Measurements from ENCODE around the gene OR11L1. TPM values are rescaled to one million over a fixed set of nuclear protein-coding genes. Genes with fewer than 3 reads are reported as not detected.

The OR11L1 gene
- total RNA-seq (2014; rRNA removed; shearing (Covaris generic)) (not detected in 2 replicates), total RNA-seq (2022) (not detected in 2 replicates), Bru-seq, nascent RNA (not detected), BruChase-seq, experiment 1, labeled RNA remaining after a 6-hour chase (not detected), BruChase-seq, experiment 2, labeled RNA remaining after a 2-hour chase (not detected)
- long read RNA-seq: 0 reads

- no peaks in the 10 kb centered on the region for H3K36me3 ChIP-seq (ENCODE audit: insufficient read depth, low read length)
- no peak within 1 kb of the TSS for H3K27ac ChIP-seq (ENCODE audit: low read depth, low read length, poor library complexity, severe bottlenecking)
- intact Hi-C loops (cut with micrococcal nuclease; ENCODE audit: unreplicated experiment): no loop called here
- H3K9me2 ChIP-seq (ENCODE audit: insufficient read depth, low read length): no peaks in the 10 kb centered on the region
- POLR2A ChIA-PET: no interaction called here
- BruUV-seq (replicated peaks): no TSS peak
- TF ChIP-seq, protein P1, sequence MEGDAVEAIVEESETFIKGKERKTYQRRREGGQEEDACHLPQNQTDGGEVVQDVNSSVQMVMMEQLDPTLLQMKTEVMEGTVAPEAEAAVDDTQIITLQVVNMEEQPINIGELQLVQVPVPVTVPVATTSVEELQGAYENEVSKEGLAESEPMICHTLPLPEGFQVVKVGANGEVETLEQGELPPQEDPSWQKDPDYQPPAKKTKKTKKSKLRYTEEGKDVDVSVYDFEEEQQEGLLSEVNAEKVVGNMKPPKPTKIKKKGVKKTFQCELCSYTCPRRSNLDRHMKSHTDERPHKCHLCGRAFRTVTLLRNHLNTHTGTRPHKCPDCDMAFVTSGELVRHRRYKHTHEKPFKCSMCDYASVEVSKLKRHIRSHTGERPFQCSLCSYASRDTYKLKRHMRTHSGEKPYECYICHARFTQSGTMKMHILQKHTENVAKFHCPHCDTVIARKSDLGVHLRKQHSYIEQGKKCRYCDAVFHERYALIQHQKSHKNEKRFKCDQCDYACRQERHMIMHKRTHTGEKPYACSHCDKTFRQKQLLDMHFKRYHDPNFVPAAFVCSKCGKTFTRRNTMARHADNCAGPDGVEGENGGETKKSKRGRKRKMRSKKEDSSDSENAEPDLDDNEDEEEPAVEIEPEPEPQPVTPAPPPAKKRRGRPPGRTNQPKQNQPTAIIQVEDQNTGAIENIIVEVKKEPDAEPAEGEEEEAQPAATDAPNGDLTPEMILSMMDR (conservative IDR thresholded peaks at IDR 0.05; ENCODE audit: low read length): no peak
- TF ChIP-seq EZH2phosphoT487 (IDR thresholded peaks at IDR 0.05; ENCODE audit: borderline replicate concordance, low read depth, low read length): no peak
- H4K20me1 ChIP-seq (ENCODE audit: insufficient read depth, low read length): no peaks in the 10 kb centered on the region
- H3K4me1 ChIP-seq (ENCODE audit: insufficient read depth, low read length, poor library complexity, severe bottlenecking): no peaks in the 10 kb centered on the region
- H3K9me3 ChIP-seq (ENCODE audit: low read length): no peaks in the 10 kb centered on the region
- no peaks in the 10 kb centered on the region for H3K79me2 ChIP-seq (ENCODE audit: insufficient read depth, low read depth, low read length)
- CTCF ChIA-PET (ENCODE audit: unreplicated experiment): no interaction called here
- no peak within 1 kb of the TSS for H3K4me2 ChIP-seq (ENCODE audit: low read length)
- no peak for DNase-seq (ENCODE audit: low spot score)
- no peak within 1 kb of the TSS for H3K4me3 ChIP-seq (ENCODE audit: low read depth, low read length, poor library complexity, severe bottlenecking)
- H2AFZ ChIP-seq (ENCODE audit: low read length): no peak within 1 kb of the TSS
Measured at GRCh38 chr1:247841796-247842195, at the start of gene OR11L1. Gene OR11L1, minus strand, starts transcription at chr1:247841896. Its CDS starts 0 bp downstream, at chr1:247841896.

DNA sequence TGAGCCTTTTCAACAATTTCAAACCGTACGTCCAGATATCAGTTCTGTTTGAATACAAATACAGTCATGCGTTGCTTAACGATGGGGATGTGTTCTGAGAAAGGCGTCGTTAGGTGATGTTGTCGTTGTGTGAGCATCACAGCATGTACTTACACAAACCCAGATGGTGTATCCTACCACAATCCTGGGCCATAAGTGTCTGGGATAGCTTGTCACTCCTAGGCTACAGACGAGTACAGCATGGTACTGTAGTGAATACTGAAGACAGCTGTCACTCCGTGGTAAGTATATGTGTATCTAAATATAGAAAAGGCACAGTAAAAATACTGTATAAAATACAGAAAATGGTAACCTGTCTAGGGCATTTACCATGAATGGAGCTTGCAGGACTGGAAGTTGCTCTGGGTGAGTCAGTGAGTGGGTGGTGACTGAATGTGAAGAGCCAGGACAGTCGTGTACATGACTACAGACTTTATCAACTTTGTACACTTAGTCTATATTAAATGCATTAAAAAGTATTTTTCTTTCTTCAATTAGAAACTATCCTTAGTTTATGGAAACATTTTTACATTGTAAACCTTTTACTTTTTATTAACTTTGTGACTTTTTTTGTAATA lies 43.2 kb upstream of the OR11L1 start:
- H3K9me2 ChIP-seq (ENCODE audit: insufficient read depth, low read length): no peaks in the 10 kb centered on the region
- H3K79me2 ChIP-seq (ENCODE audit: insufficient read depth, low read depth, low read length): no peaks in the 10 kb centered on the region
- ChIA-PET CTCF (ENCODE audit: unreplicated experiment) (interaction anchor here (0.6 kb wide), 1 partner anchor 326 kb away, joined by 3 read pairs; no protein-coding TSS in a partner anchor), POLR2A (interaction anchor here (0.6 to 0.7 kb wide), 2 partner anchors 10 to 951 kb away, joined by 3 read pairs; partner anchors contain the start of gene OR2W3)
- no peak overlapping the region for H2AFZ ChIP-seq (ENCODE audit: low read length)
- no TSS peak for BruUV-seq (replicated peaks)
- no peaks in the 10 kb centered on the region for H3K4me1 ChIP-seq (ENCODE audit: insufficient read depth, low read length, poor library complexity, severe bottlenecking)
- no peaks in the 10 kb centered on the region for H4K20me1 ChIP-seq (ENCODE audit: insufficient read depth, low read length)
- H3K27ac ChIP-seq (ENCODE audit: low read depth, low read length, poor library complexity, severe bottlenecking): no peak overlapping the region
- no peak for DNase-seq (ENCODE audit: low spot score)
- no peak overlapping the region for H3K4me2 ChIP-seq (ENCODE audit: low read length)
- no peaks in the 10 kb centered on the region for H3K9me3 ChIP-seq (ENCODE audit: low read length)
- no peak overlapping the region for H3K4me3 ChIP-seq (ENCODE audit: low read depth, low read length, poor library complexity, severe bottlenecking)
- TF ChIP-seq, protein P1 (conservative IDR thresholded peaks at IDR 0.05; ENCODE audit: low read length): no peak
- TF ChIP-seq EZH2phosphoT487 (IDR thresholded peaks at IDR 0.05; ENCODE audit: borderline replicate concordance, low read depth, low read length): no peak
- H3K36me3 ChIP-seq (ENCODE audit: insufficient read depth, low read length): no peaks in the 10 kb centered on the region
- intact Hi-C loops (cut with micrococcal nuclease; ENCODE audit: unreplicated experiment): no loop called here

DNA sequence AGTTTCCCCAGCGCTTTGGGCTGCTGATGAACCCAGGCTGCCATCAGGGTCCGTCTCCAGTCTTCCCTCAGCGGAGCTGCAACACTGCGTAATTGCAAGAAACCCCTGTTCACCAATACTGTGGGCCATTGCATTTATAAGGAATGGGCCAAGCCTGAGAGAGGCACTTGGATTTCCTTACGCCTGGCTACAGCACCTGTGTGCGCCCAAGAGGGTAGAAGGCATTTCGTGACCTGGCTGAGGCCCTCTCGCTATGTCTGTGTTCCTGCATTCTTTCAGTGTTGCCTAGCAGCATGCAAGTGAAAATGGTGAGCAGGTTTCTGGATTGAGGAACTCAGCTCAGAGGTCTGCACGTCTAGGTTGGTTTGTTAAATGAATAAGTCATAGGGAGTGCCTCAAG lies 41.6 kb upstream of the OR11L1 start:
- H3K4me3 ChIP-seq (ENCODE audit: low read depth, low read length, poor library complexity, severe bottlenecking): no peak overlapping the region
- ChIA-PET POLR2A (no interaction called here), CTCF (ENCODE audit: unreplicated experiment) (no interaction called here)
- H3K4me1 ChIP-seq (ENCODE audit: insufficient read depth, low read length, poor library complexity, severe bottlenecking): no peaks in the 10 kb centered on the region
- no TSS peak for BruUV-seq (replicated peaks)
- no peak overlapping the region for H3K27ac ChIP-seq (ENCODE audit: low read depth, low read length, poor library complexity, severe bottlenecking)
- H2AFZ ChIP-seq (ENCODE audit: low read length): no peak overlapping the region
- intact Hi-C loops (cut with micrococcal nuclease; ENCODE audit: unreplicated experiment): no loop called here
- no peaks in the 10 kb centered on the region for H3K9me2 ChIP-seq (ENCODE audit: insufficient read depth, low read length)
- no peak for DNase-seq (ENCODE audit: low spot score)
- no peaks in the 10 kb centered on the region for H4K20me1 ChIP-seq (ENCODE audit: insufficient read depth, low read length)
- H3K9me3 ChIP-seq (ENCODE audit: low read length): no peaks in the 10 kb centered on the region
- no peaks in the 10 kb centered on the region for H3K79me2 ChIP-seq (ENCODE audit: insufficient read depth, low read depth, low read length)
- no peak overlapping the region for H3K4me2 ChIP-seq (ENCODE audit: low read length)
- H3K36me3 ChIP-seq (ENCODE audit: insufficient read depth, low read length): no peaks in the 10 kb centered on the region
- TF ChIP-seq EZH2phosphoT487 (IDR thresholded peaks at IDR 0.05; ENCODE audit: borderline replicate concordance, low read depth, low read length): no peak
- TF ChIP-seq, protein P1 (conservative IDR thresholded peaks at IDR 0.05; ENCODE audit: low read length): no peak

All from OCI-LY7 (cell line).